Measurements from ENCODE around the gene CCDC12. TPM values are rescaled to one million over a fixed set of nuclear protein-coding genes. Genes with fewer than 3 reads are reported as not detected.

The CCDC12 gene
- total RNA-seq, 1 experiment from 2014 or later, result 46.5 TPM

DNA sequence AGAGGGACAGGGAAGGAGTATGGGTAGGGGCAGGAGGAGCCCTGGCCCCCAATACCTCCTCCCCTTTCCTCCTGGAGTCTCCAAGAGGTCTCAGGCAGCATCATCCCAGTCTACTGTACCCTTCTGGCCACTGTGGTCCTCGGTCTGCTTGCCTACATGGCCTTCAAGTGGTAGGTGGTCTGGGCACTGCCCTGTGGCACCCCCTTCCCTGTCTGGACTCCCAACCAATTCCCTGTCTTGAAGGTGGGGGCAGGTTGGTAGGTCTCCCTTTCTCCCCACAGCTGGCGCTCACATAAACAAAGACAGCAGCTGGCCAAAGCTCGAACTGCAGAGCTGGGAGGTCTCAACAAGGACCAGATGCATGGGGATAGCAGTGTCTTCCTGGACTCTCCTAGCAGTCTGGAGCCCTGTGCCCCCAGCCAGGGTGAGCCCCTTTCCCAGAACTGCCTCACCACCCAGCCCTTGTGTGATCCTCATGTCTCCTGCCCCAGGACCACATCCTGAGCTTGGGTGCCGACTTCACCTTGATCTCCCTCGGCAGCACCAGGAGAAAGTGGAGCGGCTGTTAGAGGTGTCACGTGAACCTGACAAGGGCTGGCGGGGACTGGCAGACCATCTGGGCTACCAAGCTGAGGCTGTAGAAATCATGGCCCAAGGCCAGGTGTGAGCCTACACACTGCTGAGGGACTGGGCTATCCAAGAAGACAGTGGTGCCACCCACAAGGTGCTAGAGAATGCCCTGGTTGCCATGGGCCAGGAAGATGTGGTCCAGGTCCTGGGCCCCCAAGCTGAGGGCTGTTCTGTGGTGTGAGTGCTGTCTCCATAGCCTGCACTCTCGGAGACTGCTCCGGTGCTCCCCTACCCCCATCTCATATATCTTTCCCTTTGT, 36.0 kb upstream of the CCDC12 start:
- no peak overlapping the region for H3K4me2 ChIP-seq (ENCODE audit: low read length)
- H4K20me1 ChIP-seq (ENCODE audit: insufficient read depth), result no peaks in the 10 kb centered on the region
- no peak overlapping the region for H3K4me3 ChIP-seq (replicated peaks in 1 of 2; ENCODE audit: low read depth in 1 of 2, low read length in 2 of 2)
- no peak for ATAC-seq
- no peaks in the 10 kb centered on the region for H3K9me2 ChIP-seq (ENCODE audit: insufficient read depth)
- no peak overlapping the region for H3K27ac ChIP-seq (ENCODE audit: low read depth, low read length)
- peaks cover 3 to 10% of the 10 kb centered on the region in 2 experiments; a peak in 3 of 4 replicates for H3K36me3 ChIP-seq (ENCODE audit: control insufficient read depth in 1 of 2, insufficient read depth in 2 of 2, low read length in 2 of 2)
- no peak overlapping the region for H3K9ac ChIP-seq (ENCODE audit: low read length)
- intact Hi-C loops (cut with micrococcal nuclease), result no loop called here
- CTCF ChIA-PET, result no interaction called here
- no peaks in the 10 kb centered on the region for H3K9me3 ChIP-seq (ENCODE audit: control insufficient read depth in 1 of 2, insufficient read depth in 1 of 2, low read depth in 1 of 2, low read length in 2 of 2)
- no peak overlapping the region for H2AFZ ChIP-seq (ENCODE audit: low read depth, low read length, poor library complexity, severe bottlenecking)
- POLR2A ChIA-PET, result no interaction called here
- H3K4me1 ChIP-seq (ENCODE audit: control insufficient read depth in 1 of 2, insufficient read depth in 2 of 2, low read length in 2 of 2), result no peaks in the 10 kb centered on the region
- H3K79me2 ChIP-seq (ENCODE audit: insufficient read depth, low read length), result no peaks in the 10 kb centered on the region
- BruUV-seq (replicated peaks), result no TSS peak
- RAD21 ChIA-PET (ENCODE audit: low non-redundant PET in 1 of 2, low total read pairs in 2 of 2, uncharacterized antibody in 2 of 2, unreplicated experiment in 2 of 2), result no interaction called here
- no peak for DNase-seq (ENCODE audit: low read depth, low spot score)
- TF ChIP-seq ELF1 (IDR thresholded peaks at IDR 0.05; ENCODE audit: borderline replicate concordance, low read depth), result no peak
- TF ChIP-seq JUND (IDR thresholded peaks at IDR 0.05), result no peak
- TF ChIP-seq EZH2 (IDR thresholded peaks at IDR 0.05), result no peak
- TF ChIP-seq, protein P1, sequence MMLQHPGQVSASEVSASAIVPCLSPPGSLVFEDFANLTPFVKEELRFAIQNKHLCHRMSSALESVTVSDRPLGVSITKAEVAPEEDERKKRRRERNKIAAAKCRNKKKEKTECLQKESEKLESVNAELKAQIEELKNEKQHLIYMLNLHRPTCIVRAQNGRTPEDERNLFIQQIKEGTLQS (IDR thresholded peaks at IDR 0.05), result no peak
- TF ChIP-seq YY1 (IDR thresholded peaks at IDR 0.05; ENCODE audit: extremely low read depth, insufficient replicate concordance, low read depth, low read length), result no peak
- no peak for TF ChIP-seq CBX3 (IDR thresholded peaks at IDR 0.05; ENCODE audit: low read depth)
- no peaks in the 10 kb centered on the region for H3K27me3 ChIP-seq (ENCODE audit: insufficient read depth, low read length)

DNA sequence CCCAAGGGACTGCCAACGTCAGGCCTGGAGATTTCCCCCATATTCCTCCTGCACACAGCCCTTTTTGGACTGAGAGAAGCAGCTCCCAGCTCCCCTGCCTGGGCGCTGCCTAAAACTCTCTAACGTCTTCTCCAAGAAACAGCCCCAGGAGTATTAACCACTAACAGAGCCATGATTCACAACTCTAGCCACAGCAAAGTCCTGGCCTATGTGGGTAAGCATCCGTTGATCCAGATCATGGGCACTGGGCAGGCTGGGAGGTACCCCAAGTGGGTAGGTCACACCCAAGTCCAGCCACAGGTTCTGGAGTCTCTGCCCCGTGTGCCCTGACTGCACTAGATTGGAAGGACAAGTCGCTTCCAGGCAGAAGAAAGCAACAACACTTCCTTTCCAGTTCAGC, 34.8 kb upstream of the CCDC12 start:
- Histone ChIP-seq H3K4me1 (ENCODE audit: control insufficient read depth in 1 of 2, insufficient read depth in 2 of 2, low read length in 2 of 2) (no peaks in the 10 kb centered on the region), H3K9me2 (ENCODE audit: insufficient read depth) (no peaks in the 10 kb centered on the region), H3K27ac (ENCODE audit: low read depth, low read length) (no peak overlapping the region), H3K27me3 (ENCODE audit: insufficient read depth, low read length) (no peaks in the 10 kb centered on the region), H2AFZ (ENCODE audit: low read depth, low read length, poor library complexity, severe bottlenecking) (no peak overlapping the region), H3K4me2 (ENCODE audit: low read length) (no peak overlapping the region), H3K9ac (ENCODE audit: low read length) (no peak overlapping the region), H3K9me3 (ENCODE audit: control insufficient read depth in 1 of 2, insufficient read depth in 1 of 2, low read depth in 1 of 2, low read length in 2 of 2) (no peaks in the 10 kb centered on the region), H3K36me3 (ENCODE audit: control insufficient read depth in 1 of 2, insufficient read depth in 2 of 2, low read length in 2 of 2) (peaks cover under 1 to 6% of the 10 kb centered on the region in 2 experiments; a peak in 2 of 4 replicates), H3K4me3 (replicated peaks in 1 of 2; ENCODE audit: low read depth in 1 of 2, low read length in 2 of 2) (no peak overlapping the region), H4K20me1 (ENCODE audit: insufficient read depth) (no peaks in the 10 kb centered on the region), H3K79me2 (ENCODE audit: insufficient read depth, low read length) (no peaks in the 10 kb centered on the region)
- RAD21 ChIA-PET (ENCODE audit: low non-redundant PET in 1 of 2, low total read pairs in 2 of 2, uncharacterized antibody in 2 of 2, unreplicated experiment in 2 of 2), result no interaction called here
- DNase-seq (ENCODE audit: low read depth, low spot score), result no peak
- no peak for TF ChIP-seq JUND (IDR thresholded peaks at IDR 0.05)
- TF ChIP-seq, protein P2, sequence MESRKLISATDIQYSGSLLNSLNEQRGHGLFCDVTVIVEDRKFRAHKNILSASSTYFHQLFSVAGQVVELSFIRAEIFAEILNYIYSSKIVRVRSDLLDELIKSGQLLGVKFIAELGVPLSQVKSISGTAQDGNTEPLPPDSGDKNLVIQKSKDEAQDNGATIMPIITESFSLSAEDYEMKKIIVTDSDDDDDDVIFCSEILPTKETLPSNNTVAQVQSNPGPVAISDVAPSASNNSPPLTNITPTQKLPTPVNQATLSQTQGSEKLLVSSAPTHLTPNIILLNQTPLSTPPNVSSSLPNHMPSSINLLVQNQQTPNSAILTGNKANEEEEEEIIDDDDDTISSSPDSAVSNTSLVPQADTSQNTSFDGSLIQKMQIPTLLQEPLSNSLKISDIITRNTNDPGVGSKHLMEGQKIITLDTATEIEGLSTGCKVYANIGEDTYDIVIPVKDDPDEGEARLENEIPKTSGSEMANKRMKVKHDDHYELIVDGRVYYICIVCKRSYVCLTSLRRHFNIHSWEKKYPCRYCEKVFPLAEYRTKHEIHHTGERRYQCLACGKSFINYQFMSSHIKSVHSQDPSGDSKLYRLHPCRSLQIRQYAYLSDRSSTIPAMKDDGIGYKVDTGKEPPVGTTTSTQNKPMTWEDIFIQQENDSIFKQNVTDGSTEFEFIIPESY (IDR thresholded peaks at IDR 0.05; ENCODE audit: extremely low read depth, insufficient replicate concordance, low read length), result no peak
- no peak for TF ChIP-seq FOSL1 (IDR thresholded peaks at IDR 0.05; ENCODE audit: low read depth)
- no peak for TF ChIP-seq POLR2AphosphoS5 (IDR thresholded peaks at IDR 0.05; ENCODE audit: low read depth, low read length)
- TF ChIP-seq TCF7L2 (IDR thresholded peaks at IDR 0.05; ENCODE audit: borderline replicate concordance, extremely low read depth, insufficient read depth, insufficient read length), result no peak
- no peak for TF ChIP-seq ZFX (IDR thresholded peaks at IDR 0.05)
- TF ChIP-seq SIN3A (IDR thresholded peaks at IDR 0.05; ENCODE audit: low read depth), result no peak
- POLR2A ChIA-PET, result no interaction called here
- intact Hi-C loops (cut with micrococcal nuclease), result no loop called here
- BruUV-seq (replicated peaks), result no TSS peak
- no peak for ATAC-seq
- CTCF ChIA-PET, result no interaction called here
